GM12878 (cell line): Measurements from ENCODE around the gene NKAIN2. TPM values are rescaled to one million over a fixed set of nuclear protein-coding genes. Genes with fewer than 3 reads are reported as not detected.

Experiments used
- ATAC-seq: fragments of 200-7000 bp; cut with Tn5 transposase; 3 replicates; pipeline ENCODE4 v1.9.1; 2020; ENCODE audit warnings: mild to moderate bottlenecking, moderate library complexity
- BruUV-seq: library from RNA; stranded (reverse); fragments of 400-500 nt; replicated peaks from 2 replicates; lab custom pipeline; 2021; lab: Mats Ljungman, UMichigan
- CTCF ChIA-PET: fragments of 300-600 bp; sonication (Branson Sonifier 250); formaldehyde crosslinking; extraction: SDS; loops from one replicate; lab custom pipeline; 2021; ENCODE audit warnings: inconsistent platforms; lab: Yijun Ruan, JAX
- POLR2A ChIA-PET: fragments of 350-600 bp; formaldehyde crosslinking; extraction: SDS; loops from one replicate; lab custom pipeline; 2021; ENCODE audit warnings: inconsistent platforms; lab: Charles Lee
- RAD21 ChIA-PET: fragments of 300-600 bp; sonication (Branson Sonifier 250); formaldehyde crosslinking; loops from one replicate; lab custom pipeline; 2023; ENCODE audit warnings: antibody characterized with exemption; ENCODE audit not compliant: unreplicated experiment; lab: Charles Lee
- SMC1A ChIA-PET: fragments of 300-600 bp; sonication (Branson Sonifier 250); formaldehyde crosslinking; loops from one replicate; lab custom pipeline; 2023; ENCODE audit not compliant: unreplicated experiment, uncharacterized antibody; lab: Charles Lee
- DNase-seq: peaks from one replicate; pipeline ENCODE4 v3.0.0-alpha.2; 2011; ENCODE audit warnings: low read depth, low spot score
- FAIRE-seq: peaks from 3 replicates; lab custom pipeline; 2011; peaks lifted over from hg19 to GRCh38; lab: Jason Lieb, UNC
- H2AFZ ChIP-seq: 2 replicates; pipeline ENCODE4 v1.6.0; 2011; ENCODE audit warnings: low read depth, low read length, control low read depth; ENCODE audit not compliant: control insufficient read depth
- H3K27ac ChIP-seq: 2 replicates; pipeline ENCODE4 v1.5.1; 2011; ENCODE audit warnings: control low read depth; ENCODE audit not compliant: control insufficient read depth, insufficient read depth
- H3K27me3 ChIP-seq, 2 experiments: replicated peaks in 1 of 2; 2 replicates each; pipeline versions ENCODE4 v1.6.0 to v1.6.1; 2011; ENCODE audit warnings: low read length in 1 of 2; ENCODE audit not compliant: control insufficient read depth in 2 of 2, insufficient read depth in 2 of 2
- H3K36me3 ChIP-seq, 2 experiments: 2 replicates each; pipeline ENCODE4 v1.5.1; 2011; ENCODE audit warnings: low read length in 1 of 2; ENCODE audit not compliant: control insufficient read depth in 2 of 2, insufficient read depth in 2 of 2
- H3K4me1 ChIP-seq: 2 replicates; pipeline ENCODE4 v1.6.1; 2011; ENCODE audit warnings: mild to moderate bottlenecking, low read length, moderate library complexity, mixed read lengths; ENCODE audit not compliant: control insufficient read depth, insufficient read depth
- H3K4me2 ChIP-seq: 2 replicates; pipeline ENCODE4 v1.6.0; 2011; ENCODE audit warnings: control low read depth; ENCODE audit not compliant: control insufficient read depth, insufficient read depth
- H3K4me3 ChIP-seq: fragments of 200-600 bp; sonication (generic); 2 replicates; pipeline ENCODE4 v1.5.1; 2016
- H3K79me2 ChIP-seq: 2 replicates; pipeline ENCODE4 v1.6.0; 2011; ENCODE audit warnings: low read length; ENCODE audit not compliant: control insufficient read depth, insufficient read depth
- H3K9ac ChIP-seq: 2 replicates; pipeline ENCODE4 v1.8.0; 2011; ENCODE audit warnings: low read length, control low read depth, mixed read lengths; ENCODE audit not compliant: control insufficient read depth, insufficient read depth
- H3K9me3 ChIP-seq: replicated peaks from 3 replicates; pipeline ENCODE4 v1.5.1; 2011; ENCODE audit warnings: mild to moderate bottlenecking, low read length; ENCODE audit not compliant: control insufficient read depth, insufficient read depth
- H4K20me1 ChIP-seq: 2 replicates; pipeline ENCODE4 v1.6.0; 2011; ENCODE audit not compliant: control insufficient read depth, insufficient read depth
- CEBPB ChIP-seq, 2 experiments: fragments of 150-350 bp in 1 of 2; IDR thresholded peaks; 2 replicates each; pipeline ENCODE4 v1.6.1; 2012 to 2014; ENCODE audit warnings: low read depth in 2 of 2, low read length in 2 of 2, borderline replicate concordance in 1 of 2, inconsistent platforms in 1 of 2
- EED ChIP-seq: sonication (generic); IDR thresholded peaks from 2 replicates; pipeline ENCODE4 v1.6.1; 2016; ENCODE audit warnings: antibody characterized with exemption, low read depth
- GABPA ChIP-seq: IDR thresholded peaks from 2 replicates; pipeline ENCODE4 v1.6.1; 2014; ENCODE audit warnings: antibody characterized with exemption, low read depth, mild to moderate bottlenecking, inconsistent platforms
- KLF5 ChIP-seq: fragments of 450-650 bp; IDR thresholded peaks from 2 replicates; pipeline ENCODE4 v1.6.1; 2014; ENCODE audit warnings: mild to moderate bottlenecking; ENCODE audit not compliant: partially characterized antibody
- MAX ChIP-seq: IDR thresholded peaks from 2 replicates; pipeline ENCODE4 v1.6.1; 2012; ENCODE audit warnings: low read depth, low read length, improper control_type of control experiment
- MTA2 ChIP-seq: fragments of 450-650 bp; IDR thresholded peaks from 2 replicates; pipeline ENCODE4 v1.6.1; 2016; ENCODE audit warnings: low read depth, mild to moderate bottlenecking, moderate library complexity
- MYB ChIP-seq: fragments of 150-350 bp; IDR thresholded peaks from 2 replicates; pipeline ENCODE4 v1.6.1; 2014; ENCODE audit warnings: mild to moderate bottlenecking, low read depth, low read length, borderline replicate concordance
- NR2F1 ChIP-seq: fragments of 450-650 bp; conservative IDR thresholded peaks from 2 replicates; pipeline ENCODE4 v1.6.1; 2017; ENCODE audit warnings: mild to moderate bottlenecking
- SMC3 ChIP-seq: IDR thresholded peaks from 2 replicates; pipeline ENCODE4 v1.6.1; 2011; ENCODE audit warnings: low read length, improper control_type of control experiment, borderline replicate concordance
- STAT1 ChIP-seq: fragments of 450-650 bp; conservative IDR thresholded peaks from 2 replicates; pipeline ENCODE4 v1.6.1; 2014; ENCODE audit warnings: antibody characterized with exemption, mild to moderate bottlenecking
- TCF3 ChIP-seq: IDR thresholded peaks from 2 replicates; pipeline ENCODE4 v1.6.1; 2012; ENCODE audit warnings: low read depth, mild to moderate bottlenecking, low read length, borderline replicate concordance; ENCODE audit not compliant: insufficient read depth
- TCF7 ChIP-seq: IDR thresholded peaks from 2 replicates; pipeline ENCODE4 v1.6.1; 2014; ENCODE audit warnings: antibody characterized with exemption, borderline replicate concordance
- WRNIP1 ChIP-seq: IDR thresholded peaks from 2 replicates; pipeline ENCODE4 v1.6.1; 2011; ENCODE audit warnings: low read depth, low read length, improper control_type of control experiment, borderline replicate concordance
- ZNF207 ChIP-seq: fragments of 450-650 bp; IDR thresholded peaks from 2 replicates; pipeline ENCODE4 v1.6.1; 2014; ENCODE audit warnings: antibody characterized with exemption, mild to moderate bottlenecking, borderline replicate concordance
- ZNF592 ChIP-seq: fragments of 450-650 bp; IDR thresholded peaks from 2 replicates; pipeline ENCODE4 v1.6.1; 2017; ENCODE audit warnings: mild to moderate bottlenecking, moderate library complexity
- ZNF687 ChIP-seq: fragments of 450-650 bp; IDR thresholded peaks from 2 replicates; pipeline ENCODE4 v1.6.1; 2017; ENCODE audit warnings: mild to moderate bottlenecking, moderate library complexity
- in situ Hi-C: fragments of 300-500 bp; cut with MboI; formaldehyde crosslinking; loops from 9 replicates; pipeline ENCODE4 v1.14.3; 2018; ENCODE audit warnings: mixed read lengths
- intact Hi-C: fragments of 100-400 bp; cut with micrococcal nuclease; formaldehyde crosslinking; loops from one replicate; pipeline ENCODE4 v1.14.2; 2022; ENCODE audit not compliant: unreplicated experiment
- polyA plus RNA-seq, 11 experiments: library from polyadenylated mRNA; depleted of rRNA in 4 of 11; unstranded in 6 of 11; stranded (reverse) in 5 of 11; fragments of >200 nt; fragmentation: Nextera tagmentation in 4 of 11; fragmentation: Illumina TruSeq in 1 of 11; extraction: Ambion mirVana in 4 of 11; extraction: Trizol in 1 of 11; gene quantifications; 1 replicate in 1 of 11; 2 replicates in 10 of 11; pipeline versions ENCODE4 v1.2.1 to v1.2.3, GENCODE V29; 2011 to 2016; ENCODE audit warnings: inconsistent platforms in 2 of 11, missing spikeins in 2 of 11, low read depth in 1 of 11
- total RNA-seq, 4 experiments: library from RNA; depleted of rRNA in 3 of 4; stranded (reverse); fragments of >200 nt in 3 of 4; fragmentation: Illumina TruSeq in 1 of 4; extraction: Trizol in 1 of 4; gene quantifications; 2 replicates each; pipeline versions ENCODE4 v1.2.1 to v1.2.3, GENCODE V29; 2013 to 2021

NKAIN2 gene
- total and polyA plus RNA-seq, 10 of the 15 experiments (the other 5 are each of a cell fraction or from before 2014, with no cell fraction given): not detected

GRCh38 chr6:124757560-124757959 is 953.9 kb downstream of the NKAIN2 start:
- Histone ChIP-seq H3K9me3 (no peaks in the 10 kb centered on the region), H3K4me3 (no peak overlapping the region), H3K36me3 (no peaks in the 10 kb centered on the region), H2AFZ (no peak overlapping the region), H3K4me1 (no peaks in the 10 kb centered on the region), H3K27me3 (no peaks in the 10 kb centered on the region), H3K79me2 (no peaks in the 10 kb centered on the region), H4K20me1 (no peaks in the 10 kb centered on the region), H3K9ac (no peak overlapping the region), H3K4me2 (no peak overlapping the region), H3K27ac (no peak overlapping the region)
- in situ Hi-C loops (no loop called here), intact Hi-C loops (no loop called here)
- CTCF ChIA-PET: no interaction called here
- ATAC-seq (no peak), FAIRE-seq (no peak), DNase-seq (no peak)
- RAD21 ChIA-PET: no interaction called here
- SMC1A ChIA-PET: no interaction called here
- TF ChIP-seq ZNF207 (no peak), GABPA (no peak), MYB (no peak), MAX (no peak), CEBPB (IDR thresholded peaks at IDR 0.05; ENCODE audit: borderline replicate concordance in 1 of 2, low read depth in 2 of 2, low read length in 2 of 2) (no peak), NR2F1 (no peak), EED (no peak), TCF7 (no peak), TCF3 (no peak), STAT1 (no peak), ZNF687 (no peak), SMC3 (no peak), KLF5 (no peak), WRNIP1 (no peak), ZNF592 (no peak), MTA2 (no peak)
- no TSS peak for BruUV-seq
- POLR2A ChIA-PET: no interaction called here
